ENCODE measurements around the gene ENG.
A peak's percentile ranks its signal among the peaks of the same experiment; 100 is the strongest.
"Not testable (repeated sequence)": the region's sequence is repeated elsewhere in the genome, so short reads cannot be mapped to it uniquely, and the experiment has no call there.

The ENG gene

GRCh38 chr9:127854184-127854806 is at the start of gene ENG:
ENG (minus strand) TSS chr9:127854658; CDS start chr9:127854355, 303 bp downstream.
- no peak for DNase-seq (ENCODE audit: low read depth in 1 of 2, low spot score in 1 of 2)

DNA sequence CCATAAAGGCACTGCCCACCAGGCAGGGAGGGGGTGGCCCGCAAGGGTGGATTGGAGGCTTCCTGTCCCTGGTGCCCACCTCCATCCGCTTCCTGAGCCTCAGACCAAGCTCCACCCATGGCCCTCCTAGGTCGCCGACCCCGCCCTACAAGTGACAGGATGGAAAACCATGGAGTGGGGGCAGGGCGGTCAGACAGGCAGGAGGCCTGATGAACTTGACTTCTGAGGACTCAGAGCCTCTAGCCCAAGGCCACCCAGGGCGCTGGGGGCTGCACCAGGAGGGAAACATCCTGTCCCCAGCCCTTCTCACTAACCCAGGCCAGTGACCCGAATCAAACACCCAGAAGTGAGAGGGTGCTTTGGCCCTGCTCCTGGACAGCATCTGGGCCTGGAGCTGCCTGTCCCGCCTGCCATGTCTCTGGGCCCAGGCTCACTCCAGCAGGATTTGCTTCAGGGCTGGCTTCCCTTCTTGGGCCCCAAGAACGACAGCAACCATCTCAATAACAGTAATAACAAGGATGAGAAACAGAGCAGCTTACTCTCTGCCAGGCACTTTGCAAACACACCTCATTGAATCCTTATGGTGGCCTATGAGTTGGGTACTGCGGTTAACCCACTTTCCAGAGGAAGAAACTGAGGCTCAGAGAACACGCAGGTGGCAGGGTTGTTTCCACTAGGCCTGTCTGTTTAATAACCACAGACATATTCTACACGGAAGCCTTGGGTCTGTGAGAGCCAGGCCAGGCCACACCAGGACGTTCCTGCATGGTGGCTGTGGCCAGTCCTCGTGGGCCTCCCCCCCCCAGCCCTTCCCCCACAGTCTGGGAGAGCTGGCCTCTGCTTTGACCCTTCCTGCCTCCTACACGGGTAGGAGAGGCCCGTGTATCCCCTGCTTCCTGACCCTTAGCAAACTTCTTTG is 49.4 kb upstream of the ENG start:
- peak in 1 of 2 donors; percentile 69 for DNase-seq (ENCODE audit: low read depth in 1 of 2, low spot score in 1 of 2)

GRCh38 chr9:127899128-127899943 is 44.9 kb upstream of the ENG start, which contains the start of gene ST6GALNAC6:
ST6GALNAC6 (minus strand) TSS chr9:127899603; CDS start chr9:127897981, 1,622 bp downstream.
- DNase-seq (ENCODE audit: low read depth in 1 of 2, low spot score in 1 of 2), result peak in 1 of 2 donors; percentile 50

GRCh38 chr9:127898433-127899127 is 44.1 kb upstream of the ENG start:
- DNase-seq (ENCODE audit: low read depth in 1 of 2, low spot score in 1 of 2), result no peak

- DNase-seq (ENCODE audit: low read depth in 1 of 2, low spot score in 1 of 2), result no peak
These were observed 42.8 kb upstream of the ENG start for GRCh38 chr9:127897193-127897692.

- no peak for DNase-seq (ENCODE audit: low read depth in 1 of 2, low spot score in 1 of 2)
These were observed 42.1 kb upstream of the ENG start for GRCh38 chr9:127896395-127897192.

DNA sequence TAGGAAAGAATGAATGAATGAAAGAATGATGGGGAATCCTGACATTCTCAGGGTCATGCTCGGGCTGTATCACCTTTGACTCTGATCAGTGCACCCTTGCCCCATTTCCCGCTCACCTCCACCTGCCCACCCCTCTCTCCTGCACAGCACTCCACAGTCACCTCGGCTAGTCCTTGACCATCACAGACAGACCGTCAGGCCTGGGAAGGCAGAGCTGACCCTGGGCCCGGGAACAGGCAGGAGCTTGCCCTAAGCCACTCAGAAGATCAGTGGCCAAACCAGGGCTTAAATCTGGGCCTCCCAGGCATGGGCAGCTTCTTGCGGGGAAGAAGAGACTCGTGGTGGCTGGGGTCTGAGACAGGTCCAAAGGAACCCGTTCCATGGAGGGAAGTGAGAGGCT is 41.4 kb upstream of the ENG start:
- no peak for DNase-seq (ENCODE audit: low read depth in 1 of 2, low spot score in 1 of 2)

GRCh38 chr9:127893392-127893791 is 38.9 kb upstream of the ENG start:
- DNase-seq (ENCODE audit: low read depth in 1 of 2, low spot score in 1 of 2), result no peak

DNA sequence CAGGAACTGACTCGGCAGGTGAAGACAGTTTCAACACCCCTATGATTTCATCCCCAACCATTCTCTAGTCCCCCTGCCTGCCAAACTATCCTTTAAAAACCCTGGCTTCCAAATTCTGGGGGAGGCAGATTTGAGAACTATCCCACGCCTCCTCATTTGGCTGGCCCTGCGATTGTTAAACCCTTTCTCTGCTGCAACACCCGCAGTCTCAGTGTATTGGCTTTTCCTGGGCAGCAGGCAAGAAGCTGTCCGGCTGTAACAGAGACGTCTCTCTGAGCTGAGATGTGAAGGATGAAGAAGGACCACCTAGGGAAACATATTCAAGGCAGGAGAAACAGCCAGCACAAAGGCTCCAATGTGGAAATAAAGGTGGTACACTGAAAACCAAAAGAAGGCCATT is 38.4 kb upstream of the ENG start:
- no peak for DNase-seq (ENCODE audit: low read depth in 1 of 2, low spot score in 1 of 2)

DNA sequence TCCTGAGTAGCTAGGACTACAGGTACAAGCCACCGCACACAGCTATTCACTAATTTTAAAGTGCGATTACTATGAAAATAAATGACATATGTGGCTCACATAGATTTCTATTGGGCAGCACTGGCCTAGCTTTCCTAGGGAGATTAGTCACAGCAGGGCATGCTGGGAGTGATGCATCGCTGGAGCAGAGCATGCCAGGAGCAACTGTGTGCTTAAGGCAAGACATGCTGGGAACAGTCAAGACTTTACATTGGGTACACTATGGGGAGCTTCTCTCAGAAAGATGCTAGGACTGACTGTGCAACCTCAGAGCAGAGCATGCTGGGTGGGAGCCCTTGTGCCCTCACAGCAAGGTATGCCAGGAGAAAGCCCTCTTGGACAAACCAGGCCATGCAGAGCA is 35.6 kb upstream of the ENG start:
- DNase-seq (ENCODE audit: low read depth in 1 of 2, low spot score in 1 of 2), result no peak

DNA sequence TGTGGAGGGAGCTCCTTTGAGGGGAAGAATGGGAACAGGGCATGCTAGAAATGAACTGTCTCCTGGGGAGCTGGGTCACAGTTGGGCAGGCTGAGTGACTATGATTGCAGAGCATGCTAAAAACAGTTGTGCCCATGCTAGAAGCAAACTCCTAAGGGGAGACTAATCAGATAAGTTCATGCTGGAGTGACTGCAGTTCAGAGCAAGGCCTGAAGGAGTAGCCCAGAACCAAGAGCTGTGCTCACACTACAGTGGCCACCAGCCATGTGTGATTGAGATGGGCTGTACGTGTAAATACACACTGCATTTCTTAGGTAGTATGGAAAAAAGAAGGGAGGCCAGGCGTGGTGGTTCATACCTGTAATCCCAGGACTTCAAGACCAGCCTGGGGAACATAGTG is 33.3 kb upstream of the ENG start:
- DNase-seq (ENCODE audit: low read depth in 1 of 2, low spot score in 1 of 2), result no peak

GRCh38 chr9:127886401-127886972 is 32.0 kb upstream of the ENG start:
- no peak for DNase-seq (ENCODE audit: low read depth in 1 of 2, low spot score in 1 of 2)

GRCh38 chr9:127885508-127886281 is 31.2 kb upstream of the ENG start:
- no peak for DNase-seq (ENCODE audit: low read depth in 1 of 2, low spot score in 1 of 2)

GRCh38 chr9:127884976-127885490 is 30.6 kb upstream of the ENG start:
- DNase-seq (ENCODE audit: low read depth in 1 of 2, low spot score in 1 of 2), result no peak

DNA sequence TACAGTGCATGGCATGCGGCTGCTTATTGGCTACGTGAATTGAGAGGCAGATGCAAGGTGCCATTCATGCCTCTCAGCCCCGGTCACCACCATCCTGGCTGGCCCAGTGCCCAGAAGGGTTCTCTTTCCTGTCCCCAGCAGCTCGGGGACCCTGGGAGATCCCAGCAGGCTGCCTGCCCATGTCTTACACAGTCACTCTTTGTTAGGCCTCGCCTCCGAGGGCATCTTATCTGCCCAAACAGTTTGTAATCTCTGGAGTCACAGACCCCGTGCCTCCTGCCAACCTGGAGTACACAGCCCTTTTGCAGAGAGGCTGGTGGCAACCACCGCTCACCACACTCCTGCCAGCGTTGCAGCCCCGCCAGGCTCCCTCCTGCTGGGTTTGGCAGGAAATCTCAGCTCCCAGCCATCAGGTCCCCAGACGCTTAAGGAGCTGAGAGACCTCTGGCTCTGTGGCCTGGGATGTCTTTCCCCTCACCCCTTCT is 30.0 kb upstream of the ENG start:
- DNase-seq (ENCODE audit: low read depth in 1 of 2, low spot score in 1 of 2), result no peak

- DNase-seq (ENCODE audit: low read depth in 1 of 2, low spot score in 1 of 2), result no peak
These were observed 29.5 kb upstream of the ENG start for GRCh38 chr9:127883959-127884358.

DNA sequence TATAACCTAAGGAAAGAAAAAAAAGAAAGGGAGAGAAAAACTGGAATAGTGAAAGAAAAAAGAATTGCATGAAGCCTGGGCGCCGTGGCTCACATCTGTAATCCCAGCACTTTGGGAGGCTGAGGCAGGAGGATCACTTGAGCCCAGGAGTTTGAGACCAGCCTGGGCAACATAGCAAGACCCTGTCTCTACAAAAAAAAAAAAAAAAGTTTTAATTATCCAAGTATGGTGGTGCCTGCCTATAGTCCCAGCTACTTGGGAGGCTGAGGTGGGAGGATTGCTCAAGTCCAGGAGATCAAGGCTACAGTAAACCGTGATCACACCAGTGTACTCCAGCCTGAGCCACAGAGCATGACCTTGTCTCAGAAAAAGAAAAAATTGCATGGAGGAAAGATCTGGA is 27.3 kb upstream of the ENG start:
- not testable (repeated sequence) for DNase-seq (ENCODE audit: low read depth in 1 of 2, low spot score in 1 of 2)

DNA sequence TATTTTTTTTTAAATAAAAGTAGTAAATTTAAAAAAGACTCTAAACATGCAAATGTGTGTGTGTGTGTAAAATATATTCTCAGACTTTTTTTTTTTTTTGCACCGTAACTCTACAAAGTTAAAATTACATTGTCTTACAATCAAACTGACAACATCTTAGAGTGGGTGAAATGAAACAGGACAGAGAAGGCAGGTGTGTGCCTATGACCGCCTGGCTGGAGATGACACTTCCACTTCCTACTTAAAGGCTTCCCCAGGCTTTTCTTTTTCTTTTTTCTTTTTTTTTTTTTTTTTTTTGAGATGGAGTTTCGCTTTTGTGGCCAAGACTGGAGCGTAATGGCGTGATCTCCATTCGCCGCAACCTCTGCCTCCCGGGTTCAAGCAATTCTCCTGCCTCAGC is 25.7 kb upstream of the ENG start:
- DNase-seq (ENCODE audit: low read depth in 1 of 2, low spot score in 1 of 2), result no peak

Data from activated CD4-positive, alpha-beta T cell treated with anti-CD3 and anti-CD28 coated beads, Interleukin-2, amount 50 U/mL, for 24 hours (primary cell).